GM18517 (cell line): ENCODE results near the gene LY9.

Source experiments
- ATAC-seq: cut with Tn5 transposase; IDR thresholded peaks from one replicate; pipeline ENCODE4 v1.9.1; 2021; ENCODE audit warnings: mild to moderate bottlenecking, moderate library complexity; ENCODE audit not compliant: unreplicated experiment

Gene LY9

DNA sequence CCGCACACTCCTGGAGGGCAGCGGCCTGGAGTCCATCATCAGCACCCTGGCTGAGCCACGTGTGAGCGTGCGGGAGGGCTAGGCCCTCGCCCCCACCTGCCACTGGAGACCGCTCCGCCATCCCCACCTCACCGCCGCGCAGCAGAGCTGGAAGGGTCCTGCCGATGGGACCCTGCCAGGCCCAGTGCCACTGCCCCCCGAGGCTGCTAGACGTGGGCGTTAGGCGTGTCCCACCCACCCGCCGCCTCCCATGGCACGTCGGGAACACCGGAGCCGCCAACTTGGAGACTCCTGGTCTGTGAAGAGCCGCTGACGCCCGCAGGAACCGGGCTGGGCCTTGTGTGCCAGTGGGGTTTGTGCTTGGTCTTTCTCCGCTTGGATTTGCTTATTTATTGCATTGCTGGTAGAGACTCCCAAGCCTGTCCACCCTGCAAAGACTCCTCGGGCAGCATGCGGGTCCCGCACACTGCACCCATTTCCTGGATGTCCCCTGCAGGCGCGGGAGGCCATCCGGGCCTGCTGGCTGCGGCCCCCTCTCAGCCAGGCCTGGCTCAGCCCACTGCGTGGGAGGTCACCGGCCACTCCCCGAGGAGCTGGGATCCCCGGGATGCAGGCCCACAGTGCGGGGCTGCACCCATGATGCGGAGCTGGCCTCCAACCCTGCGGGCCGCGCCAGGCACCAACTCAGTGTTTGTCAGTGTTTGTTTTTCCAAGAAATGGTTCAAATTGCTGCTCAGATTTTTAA, 6.0 kb downstream of the LY9 start:
- no peak for ATAC-seq

DNA sequence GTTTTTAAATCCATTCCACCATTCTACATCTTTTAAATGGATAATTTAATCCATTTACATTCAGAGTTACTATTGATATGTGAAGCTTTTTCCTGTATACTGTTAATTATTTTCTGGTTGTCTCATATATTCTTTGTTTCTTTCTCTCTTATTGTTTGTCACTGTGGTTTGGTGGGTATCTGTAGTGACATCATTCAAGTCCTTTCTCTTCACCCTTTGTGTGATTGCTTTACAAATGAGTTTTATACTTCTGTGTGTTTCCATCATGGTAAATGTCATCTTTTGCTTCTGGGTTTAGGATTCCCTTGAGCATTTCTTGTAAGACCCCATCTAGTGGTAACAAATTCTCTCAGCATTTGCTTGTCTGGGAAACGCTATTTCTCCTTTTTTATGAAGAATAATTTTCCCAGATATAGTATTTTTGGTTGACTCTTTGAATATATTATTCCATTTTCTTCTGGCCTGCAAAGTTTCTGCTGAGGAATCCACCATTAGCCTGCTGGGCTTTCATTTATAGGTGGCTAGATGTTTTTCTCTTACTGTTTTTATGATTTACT, 10.2 kb downstream of the LY9 start:
- no peak for ATAC-seq

DNA sequence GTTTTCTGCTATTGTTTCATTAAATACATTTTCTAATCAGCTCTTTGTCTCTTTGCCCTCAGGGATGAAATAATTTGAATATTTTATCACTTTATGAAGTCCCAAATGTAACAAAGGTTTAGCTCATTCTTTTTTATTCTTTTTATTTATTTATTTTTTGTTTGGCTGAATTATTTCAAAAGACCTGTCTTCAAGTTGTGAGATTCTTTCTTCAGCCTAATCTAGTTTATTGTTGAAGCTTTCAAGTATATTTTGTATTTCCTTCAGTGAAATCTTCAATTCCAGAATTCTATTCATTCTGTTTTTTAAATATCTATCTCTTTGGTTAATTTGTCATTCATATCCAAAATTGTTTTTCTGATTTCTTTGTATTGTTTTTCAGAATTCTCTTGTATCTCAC, 10.8 kb downstream of the LY9 start:
- no peak for ATAC-seq

DNA sequence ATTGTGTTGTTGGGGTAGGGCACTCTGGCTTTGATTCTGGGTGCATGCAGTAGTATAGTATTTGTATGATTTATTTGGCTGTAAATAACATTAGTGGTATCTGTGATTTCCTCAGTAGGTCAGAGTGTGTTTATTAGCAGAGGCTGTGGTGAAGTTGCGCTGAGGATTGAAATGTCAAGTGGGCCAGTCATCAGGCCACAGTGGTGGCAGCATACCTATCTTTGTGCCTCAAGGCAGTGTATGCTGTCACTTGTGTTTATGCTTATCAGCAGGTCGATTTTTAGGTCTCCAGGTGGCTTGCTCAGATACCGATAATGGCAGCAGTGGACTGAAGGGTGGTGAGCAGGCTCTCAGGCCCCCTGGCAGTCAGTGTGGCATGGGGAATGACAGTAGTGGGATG, 11.3 kb downstream of the LY9 start:
- no peak for ATAC-seq

DNA sequence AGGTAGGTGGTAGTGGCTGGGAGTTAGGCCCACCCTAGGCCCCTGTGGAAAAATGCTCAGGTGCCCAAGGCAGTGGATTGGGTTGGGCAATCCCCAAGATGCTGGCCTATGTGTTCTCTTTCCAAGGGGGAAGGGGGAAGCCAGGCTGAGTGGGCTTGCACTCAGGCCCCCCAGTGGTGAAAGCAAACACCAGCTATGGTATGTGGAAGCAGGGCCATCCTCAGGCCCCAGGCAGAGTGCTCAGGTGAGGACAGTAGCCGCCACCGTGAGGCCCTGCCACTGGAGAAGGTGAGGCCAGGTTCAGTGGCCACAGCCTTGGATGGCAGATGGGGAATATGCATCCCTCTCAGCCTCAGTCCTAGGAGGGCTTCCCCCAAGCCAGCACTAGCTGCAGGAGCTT, 11.8 kb downstream of the LY9 start:
- no peak for ATAC-seq

DNA sequence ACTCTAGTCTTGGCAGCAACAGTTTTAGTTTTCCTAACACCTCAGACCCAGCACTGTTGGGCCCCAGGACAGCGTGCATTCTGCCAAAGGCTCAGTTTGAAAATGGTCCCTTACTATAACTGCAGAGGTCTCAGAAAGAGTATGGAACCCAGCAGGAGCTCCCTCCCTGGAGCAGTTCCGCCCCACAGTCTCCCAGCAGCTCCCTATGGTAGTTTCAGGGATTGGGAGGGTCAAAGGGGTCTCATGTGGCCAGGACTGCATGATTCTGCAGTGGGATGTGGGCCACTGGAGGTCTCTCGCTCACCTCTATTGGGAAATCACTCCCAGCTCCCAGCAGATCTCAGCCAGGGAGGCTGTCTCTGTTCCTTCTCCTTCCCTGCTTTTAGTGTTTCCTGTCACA, 12.3 kb downstream of the LY9 start:
- ATAC-seq = no peak

DNA sequence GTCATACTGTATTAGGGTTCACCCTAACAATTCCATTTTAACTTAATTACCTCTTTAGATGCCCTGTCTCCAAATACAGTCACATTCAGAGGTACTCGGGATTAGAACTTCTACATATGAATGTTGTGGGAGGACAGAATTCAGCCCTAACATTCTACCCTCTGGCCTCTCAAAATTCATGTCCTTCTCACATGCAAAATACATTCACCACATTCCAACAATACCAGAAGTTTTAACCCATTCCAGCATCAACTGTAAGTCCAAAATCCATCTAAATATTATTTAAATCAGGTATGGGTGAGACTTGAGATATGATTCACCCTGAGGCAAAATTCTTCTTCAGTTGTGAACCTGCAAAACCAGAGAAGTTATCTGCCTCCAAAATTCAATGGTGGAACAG, 14.5 kb downstream of the LY9 start:
- no peak for ATAC-seq

DNA sequence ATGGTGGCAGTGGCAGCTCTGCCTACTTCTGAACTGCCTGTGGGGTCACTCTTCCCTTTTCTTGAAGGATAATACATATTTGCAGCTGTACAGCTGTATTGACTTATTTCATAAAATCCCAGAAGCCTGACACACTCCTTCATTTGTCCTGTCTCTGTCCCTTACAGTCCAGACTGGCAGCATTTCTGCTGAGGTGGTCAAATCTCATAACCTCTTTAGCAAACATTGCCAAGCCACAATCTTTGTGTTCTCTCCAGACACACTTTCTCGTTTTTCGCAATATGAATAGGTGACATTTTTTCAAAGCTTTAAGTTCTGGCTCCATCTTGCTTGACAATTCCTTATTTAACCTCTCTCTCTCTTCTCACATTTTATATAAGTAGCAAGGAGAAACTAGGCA, 15.2 kb downstream of the LY9 start:
- no peak for ATAC-seq

DNA sequence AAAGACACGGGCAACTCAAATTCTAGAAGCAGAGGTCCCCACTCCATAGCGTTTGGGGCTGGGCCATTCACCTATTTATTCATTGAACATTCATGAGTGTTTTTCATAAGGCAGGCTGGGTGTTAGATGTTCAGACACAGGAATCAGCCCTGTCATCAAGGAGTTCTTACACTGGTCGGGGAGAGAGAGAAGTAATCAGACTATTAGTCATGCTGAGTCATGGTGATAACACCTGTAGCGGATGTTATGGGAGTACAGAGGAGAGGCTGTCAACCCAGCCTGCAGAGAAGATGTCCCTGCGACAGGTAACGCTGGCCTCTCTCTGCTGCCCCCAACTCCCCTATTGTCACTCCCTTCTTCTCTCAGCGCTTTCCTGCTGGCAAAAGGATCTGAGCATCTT, 17.2 kb downstream of the LY9 start:
- ATAC-seq = no peak

DNA sequence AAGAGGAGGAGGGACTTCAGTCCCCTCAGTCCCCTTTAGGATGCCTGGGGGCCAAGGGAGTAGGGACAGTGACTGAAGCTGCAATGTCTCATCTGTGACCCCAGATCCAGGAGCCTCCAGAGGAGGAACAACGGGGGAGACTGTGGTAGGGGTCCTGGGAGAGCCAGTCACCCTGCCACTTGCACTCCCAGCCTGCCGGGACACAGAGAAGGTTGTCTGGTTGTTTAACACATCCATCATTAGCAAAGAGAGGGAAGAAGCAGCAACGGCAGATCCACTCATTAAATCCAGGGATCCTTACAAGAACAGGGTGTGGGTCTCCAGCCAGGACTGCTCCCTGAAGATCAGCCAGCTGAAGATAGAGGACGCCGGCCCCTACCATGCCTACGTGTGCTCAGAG, 18.3 kb downstream of the LY9 start:
- no peak for ATAC-seq

DNA sequence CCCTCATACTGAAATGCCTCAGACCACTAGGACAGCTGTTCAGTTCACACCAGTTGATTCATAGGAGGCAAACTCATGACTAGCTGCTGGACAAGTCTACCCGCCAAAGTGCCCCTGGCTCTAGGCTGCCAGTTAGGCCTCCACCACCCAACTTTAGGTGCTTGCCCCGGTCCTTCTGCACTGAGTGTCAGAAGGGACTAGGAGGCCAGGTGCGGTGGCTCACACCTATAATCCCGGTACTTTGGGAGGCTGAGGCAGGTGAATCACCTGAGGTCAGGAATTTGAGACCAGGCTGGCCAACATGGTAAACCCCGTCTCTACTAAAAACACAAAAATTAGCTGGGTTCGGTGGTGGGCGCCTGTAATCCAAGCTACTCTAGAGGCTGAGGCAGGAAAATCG, 18.9 kb downstream of the LY9 start:
- no peak for ATAC-seq

DNA sequence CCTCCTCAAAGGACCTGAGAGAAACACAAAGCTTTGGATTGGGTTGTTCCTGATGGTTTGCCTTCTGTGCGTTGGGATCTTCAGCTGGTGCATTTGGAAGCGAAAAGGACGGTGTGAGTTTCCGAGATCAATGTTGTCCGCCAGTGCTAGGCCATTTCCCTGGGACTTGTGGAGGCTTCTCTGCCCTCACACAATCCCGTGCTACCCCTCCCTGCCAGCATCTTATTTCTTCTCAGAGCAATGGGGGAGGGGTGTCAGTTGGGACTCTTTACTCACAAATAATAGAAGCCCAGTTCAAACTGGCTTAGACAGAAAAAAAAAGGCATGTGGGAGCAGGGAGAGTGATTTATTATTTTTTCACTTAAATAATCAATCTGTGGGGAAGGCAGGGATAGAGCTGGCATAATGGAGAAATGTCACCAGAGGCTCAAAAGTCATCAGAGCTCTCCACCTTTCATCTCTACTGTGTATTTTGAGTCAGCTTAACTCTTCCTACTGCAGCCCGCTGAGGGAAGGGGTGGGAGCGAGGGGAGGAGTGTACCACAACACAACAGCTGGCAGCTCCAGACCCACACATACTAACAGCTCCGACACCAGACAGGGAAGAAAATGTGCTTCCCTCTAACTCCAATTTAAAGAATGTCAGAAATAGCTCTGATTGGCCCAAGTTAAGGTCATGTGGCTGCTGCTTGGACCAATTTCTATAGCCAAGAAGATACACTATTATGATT, 22.4 kb downstream of the LY9 start:
- no peak for ATAC-seq

DNA sequence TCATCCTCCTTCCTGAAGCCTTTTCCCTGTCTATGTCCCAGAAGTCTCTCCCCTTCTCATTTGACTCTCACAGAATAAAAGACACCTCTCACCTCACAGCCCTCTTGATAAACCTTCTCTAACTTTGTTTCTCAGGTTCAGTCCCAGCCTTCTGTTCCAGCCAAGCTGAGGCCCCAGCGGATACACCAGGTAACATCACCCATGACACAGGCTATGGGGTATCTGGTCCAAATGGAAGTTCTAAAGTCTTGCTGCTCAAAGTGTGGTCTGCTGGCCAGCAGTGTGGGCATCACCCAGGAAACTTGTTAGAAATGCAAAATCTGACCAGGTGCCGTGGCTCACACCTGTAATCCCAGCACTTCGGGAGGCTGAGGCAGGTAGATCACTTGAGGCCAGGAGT, 23.2 kb downstream of the LY9 start:
- no peak for ATAC-seq

DNA sequence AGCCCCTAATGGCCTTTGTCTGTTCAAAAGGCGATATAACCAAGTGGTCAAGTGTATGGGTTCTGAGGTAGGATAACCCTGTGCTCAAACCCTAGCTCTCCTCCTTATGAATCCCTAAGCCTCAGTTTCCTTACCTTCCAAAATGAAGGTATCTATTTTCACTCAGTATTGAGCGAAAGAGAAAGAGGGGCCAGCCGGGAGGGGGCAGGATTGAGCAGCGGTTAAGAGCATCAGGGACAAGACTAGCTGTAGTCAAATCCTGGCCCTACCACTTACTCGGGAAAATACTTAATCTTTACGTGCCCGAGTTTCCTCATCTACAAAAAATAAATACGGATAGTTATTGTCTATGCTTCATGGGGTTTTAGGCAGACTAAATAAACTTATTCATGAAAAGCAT, 25.7 kb downstream of the LY9 start:
- no peak for ATAC-seq

DNA sequence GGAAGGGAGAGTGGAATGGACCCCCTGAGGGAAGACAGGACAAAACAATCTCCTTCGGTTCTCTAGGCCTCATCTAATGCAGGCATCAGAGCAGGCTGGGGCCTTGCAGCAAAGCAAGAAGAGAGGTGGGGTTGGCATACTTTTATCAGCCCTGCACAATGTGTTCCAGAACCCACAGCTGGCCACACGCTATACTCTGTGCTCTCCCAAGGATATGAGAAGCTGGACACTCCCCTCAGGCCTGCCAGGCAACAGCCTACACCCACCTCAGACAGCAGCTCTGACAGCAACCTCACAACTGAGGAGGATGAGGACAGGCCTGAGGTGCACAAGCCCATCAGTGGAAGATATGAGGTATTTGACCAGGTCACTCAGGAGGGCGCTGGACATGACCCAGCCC, 27.3 kb downstream of the LY9 start:
- ATAC-seq = no peak

DNA sequence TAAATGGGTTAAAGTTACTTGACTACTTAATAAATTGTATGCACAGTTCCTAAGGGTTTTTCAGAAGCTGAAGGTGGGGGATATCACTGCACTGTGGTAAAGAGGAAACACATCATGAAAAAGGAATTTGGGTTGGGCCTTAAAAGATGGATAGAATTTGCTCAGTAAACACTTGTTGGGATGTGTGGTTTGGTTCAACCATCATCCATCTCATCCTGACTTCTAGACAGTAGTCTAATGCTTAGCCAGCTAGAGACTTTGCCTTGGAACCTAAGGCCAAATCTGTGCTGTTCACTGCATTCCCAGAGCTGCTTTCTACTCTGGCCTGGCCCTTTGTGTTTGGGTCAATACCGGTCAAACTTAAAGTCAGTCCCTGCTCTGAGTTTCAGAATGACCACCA, 30.6 kb downstream of the LY9 start:
- ATAC-seq = no peak

DNA sequence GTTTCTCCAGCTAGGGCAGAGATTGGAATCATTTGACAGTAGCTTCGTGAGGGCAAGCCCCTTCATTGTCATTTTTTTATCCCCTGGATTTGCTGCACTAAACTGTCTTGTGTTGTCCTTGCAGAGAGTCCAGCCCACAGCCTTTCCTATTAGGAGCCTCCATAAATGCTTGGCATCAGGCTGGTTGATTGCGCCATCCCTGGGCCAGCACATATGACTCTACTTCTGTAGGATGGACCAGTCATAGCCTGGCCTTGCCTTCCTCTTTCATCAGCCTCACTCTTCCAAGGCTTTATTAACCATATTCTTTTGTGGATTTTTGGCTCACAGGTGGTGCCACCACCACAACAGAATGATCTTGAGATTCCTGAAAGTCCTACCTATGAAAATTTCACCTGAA, 31.4 kb downstream of the LY9 start:
- ATAC-seq = no peak

DNA sequence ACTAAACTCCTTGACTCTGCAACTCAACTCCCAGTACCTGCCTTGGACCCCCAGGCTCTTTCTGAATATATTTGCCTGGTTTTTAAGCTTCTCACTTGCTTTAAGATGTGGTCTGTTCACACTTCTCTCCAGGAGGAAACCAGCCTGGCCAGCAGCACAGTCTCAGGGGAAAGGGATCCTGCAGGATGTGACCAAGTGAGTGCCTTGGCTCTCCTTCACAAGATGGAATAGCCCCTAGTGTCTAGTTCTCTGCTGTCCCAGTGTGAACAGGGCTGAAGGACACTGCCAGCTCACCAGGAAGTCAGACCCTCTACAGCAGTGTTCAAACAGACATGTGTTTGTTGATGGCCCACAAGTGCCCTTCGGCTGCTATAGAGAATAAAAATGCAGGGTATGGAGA, 33.8 kb downstream of the LY9 start:
- no peak for ATAC-seq

DNA sequence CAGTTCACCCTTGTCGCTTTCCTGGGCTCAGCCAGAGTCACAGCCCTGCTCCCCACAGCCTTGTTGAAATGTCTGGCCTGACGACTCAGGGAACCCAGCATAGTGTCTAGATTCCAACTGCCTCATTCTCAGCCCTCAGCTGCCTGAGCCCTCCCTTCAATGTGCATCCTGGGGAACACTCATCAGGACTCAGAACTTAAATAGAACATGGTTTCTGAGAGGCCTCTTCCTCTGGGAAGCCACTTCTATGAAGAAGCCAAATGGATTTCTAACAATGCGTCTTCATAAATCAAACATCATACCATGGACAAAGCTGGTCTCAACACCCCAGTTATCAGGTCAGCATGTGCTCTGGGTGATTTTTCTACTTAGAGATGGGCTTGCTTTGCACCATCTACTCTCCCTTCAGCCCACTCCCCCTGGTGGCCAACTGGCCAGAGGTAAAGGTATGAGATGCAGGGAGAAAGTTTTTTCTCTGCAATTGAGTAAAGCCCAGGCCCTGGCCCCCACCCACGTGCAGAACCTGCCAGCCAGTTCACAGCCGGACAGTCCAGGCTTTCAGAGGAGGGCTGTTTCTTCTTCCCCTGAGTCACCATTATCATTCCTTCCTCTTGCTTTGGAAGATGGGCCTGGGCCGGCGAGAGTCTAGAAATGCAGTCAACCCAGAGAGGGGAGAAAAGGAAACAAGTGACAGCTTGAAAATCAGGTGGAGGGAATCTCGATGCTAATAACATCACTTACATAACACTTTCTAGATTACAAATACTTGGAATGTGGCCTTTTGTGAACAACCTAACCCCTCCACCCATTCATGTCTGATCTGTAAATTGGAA, 34.6 kb downstream of the LY9 start:
- ATAC-seq = peak; percentile 46

DNA sequence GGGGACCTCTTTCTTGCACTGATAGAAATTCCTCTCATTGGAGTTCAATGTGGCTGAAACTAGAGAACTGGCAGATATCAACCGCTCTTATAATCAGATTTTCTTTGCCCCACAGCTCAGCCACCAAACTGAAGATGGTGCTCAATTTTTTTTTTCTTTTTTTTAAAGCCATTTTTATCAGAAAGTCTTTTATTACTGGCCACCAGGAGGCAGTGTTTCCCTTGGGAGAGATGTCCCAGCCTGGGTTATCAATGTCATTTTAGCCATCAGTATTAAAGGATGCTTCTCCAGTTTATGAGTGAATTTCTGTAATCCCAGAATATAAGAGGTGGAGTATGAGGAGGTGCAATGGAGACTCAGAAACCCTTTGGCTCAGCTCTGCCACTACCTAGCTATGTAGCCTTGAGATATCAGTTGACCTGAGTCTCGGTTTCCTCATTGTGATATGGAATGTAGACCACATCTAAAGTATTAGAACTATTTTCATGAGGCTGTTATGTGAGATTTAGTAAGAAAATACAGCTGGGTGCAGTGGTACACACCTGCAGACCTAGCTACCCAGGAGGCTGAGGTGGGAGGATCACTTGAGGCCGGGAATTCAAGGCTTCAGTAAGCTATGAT, 39.1 kb downstream of the LY9 start:
- no peak for ATAC-seq

DNA sequence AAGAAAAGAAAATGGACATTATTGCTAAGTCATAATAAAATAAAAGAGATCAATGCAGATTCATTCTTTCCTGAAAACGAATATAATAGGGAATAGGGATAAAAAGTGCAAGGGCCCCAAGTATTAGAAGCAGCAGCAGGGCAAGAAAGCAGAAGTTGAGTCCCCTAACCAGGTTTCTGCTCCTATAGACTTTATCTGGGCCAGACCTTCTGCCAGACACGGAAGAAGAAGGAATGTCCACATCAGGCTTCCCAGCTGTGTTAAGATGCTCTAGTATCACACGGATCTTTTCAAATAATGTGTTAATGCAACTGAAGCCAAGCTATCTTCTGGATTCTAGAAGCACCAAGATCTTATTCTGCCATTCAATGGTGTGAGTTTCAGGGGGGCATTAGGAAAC, 39.8 kb downstream of the LY9 start:
- ATAC-seq = no peak
